Skeletal muscle satellite cell (primary cell): ENCODE data around the gene RNF186.

ENCODE experiments used
- H3K27me3 ChIP-seq: 2 replicates; pipeline ENCODE4 v1.7.0; 2013; ENCODE audit warnings: low read length; ENCODE audit not compliant: control insufficient read depth, insufficient read depth
- H3K36me3 ChIP-seq: 2 replicates; pipeline ENCODE4 v1.7.0; 2013; ENCODE audit warnings: mild to moderate bottlenecking, control low read depth, low read length; ENCODE audit not compliant: insufficient read depth
- H3K4me1 ChIP-seq: 2 replicates; pipeline ENCODE4 v1.7.0; 2013; ENCODE audit warnings: low read length; ENCODE audit not compliant: control insufficient read depth, insufficient read depth
- H3K4me2 ChIP-seq: 2 replicates; pipeline ENCODE4 v1.7.0; 2013; ENCODE audit warnings: mild to moderate bottlenecking, low read length
- H3K4me3 ChIP-seq: 2 replicates; pipeline ENCODE4 v1.7.0; 2013; ENCODE audit warnings: low read length
- H3K9ac ChIP-seq: 2 replicates; pipeline ENCODE4 v1.7.0; 2013; ENCODE audit warnings: mild to moderate bottlenecking, low read depth, low read length, moderate library complexity
- H3K9me3 ChIP-seq: replicated peaks from 2 replicates; pipeline ENCODE4 v1.7.0; 2013; ENCODE audit warnings: mild to moderate bottlenecking, control low read depth, low read length

RNF186 gene

DNA sequence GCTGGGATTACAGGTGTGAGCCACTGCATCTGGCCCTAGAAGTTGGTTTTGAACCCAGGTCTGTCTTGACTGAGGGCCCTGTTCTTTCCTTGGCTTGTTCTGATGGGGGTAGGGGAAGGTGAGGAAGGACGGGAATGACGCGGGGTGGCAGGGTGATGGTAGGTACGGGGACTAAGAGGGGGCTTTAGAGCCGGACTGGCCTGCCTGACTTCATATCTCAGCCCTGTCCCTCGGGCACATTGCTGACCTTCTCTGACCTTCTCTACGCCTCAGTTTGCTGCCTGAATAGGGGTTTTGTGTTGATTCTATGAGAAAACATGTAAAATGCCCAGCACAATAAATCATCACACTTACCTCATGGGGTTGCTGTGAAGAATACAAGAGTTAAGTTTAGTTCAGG, 6.7 kb downstream of the RNF186 start:
- Histone ChIP-seq H3K4me1 (no peaks in the 10 kb centered on the region), H3K4me3 (no peak overlapping the region), H3K9ac (no peak overlapping the region), H3K36me3 (no peaks in the 10 kb centered on the region), H3K4me2 (no peak overlapping the region), H3K9me3 (no peaks in the 10 kb centered on the region), H3K27me3 (peaks cover 15% of the 10 kb centered on the region)

DNA sequence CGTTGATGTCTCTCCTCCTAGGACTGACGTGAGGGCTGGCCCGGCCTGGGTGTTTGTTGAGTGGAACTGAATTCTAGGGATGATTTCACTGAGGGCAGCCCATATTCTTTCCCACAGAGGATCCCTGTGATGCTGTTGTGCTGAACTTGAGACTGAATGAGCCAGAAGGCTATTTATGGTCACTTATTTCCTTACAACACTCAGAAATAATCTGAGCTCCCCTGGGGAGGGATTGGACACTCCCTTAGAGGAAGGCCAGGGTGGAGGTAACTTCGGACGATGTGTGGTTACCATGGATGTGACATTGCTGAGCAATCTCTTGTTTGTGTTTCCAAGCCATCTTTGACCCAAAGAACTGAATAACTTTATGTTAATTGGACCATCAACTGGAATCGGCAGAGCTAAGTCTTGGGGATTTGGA, 10.2 kb downstream of the RNF186 start:
- H3K9me3 ChIP-seq: no peaks in the 10 kb centered on the region
- H3K9ac ChIP-seq: no peak overlapping the region
- H3K27me3 ChIP-seq: peaks cover 17% of the 10 kb centered on the region
- peaks cover 2% of the 10 kb centered on the region for H3K4me1 ChIP-seq
- H3K4me2 ChIP-seq: no peak overlapping the region
- H3K4me3 ChIP-seq: no peak overlapping the region
- no peaks in the 10 kb centered on the region for H3K36me3 ChIP-seq

- no peak overlapping the region for H3K4me3 ChIP-seq
- H3K27me3 ChIP-seq: peaks cover 17% of the 10 kb centered on the region
Observed at GRCh38 chr1:19802269-19802668, 12.8 kb downstream of the RNF186 start.

DNA sequence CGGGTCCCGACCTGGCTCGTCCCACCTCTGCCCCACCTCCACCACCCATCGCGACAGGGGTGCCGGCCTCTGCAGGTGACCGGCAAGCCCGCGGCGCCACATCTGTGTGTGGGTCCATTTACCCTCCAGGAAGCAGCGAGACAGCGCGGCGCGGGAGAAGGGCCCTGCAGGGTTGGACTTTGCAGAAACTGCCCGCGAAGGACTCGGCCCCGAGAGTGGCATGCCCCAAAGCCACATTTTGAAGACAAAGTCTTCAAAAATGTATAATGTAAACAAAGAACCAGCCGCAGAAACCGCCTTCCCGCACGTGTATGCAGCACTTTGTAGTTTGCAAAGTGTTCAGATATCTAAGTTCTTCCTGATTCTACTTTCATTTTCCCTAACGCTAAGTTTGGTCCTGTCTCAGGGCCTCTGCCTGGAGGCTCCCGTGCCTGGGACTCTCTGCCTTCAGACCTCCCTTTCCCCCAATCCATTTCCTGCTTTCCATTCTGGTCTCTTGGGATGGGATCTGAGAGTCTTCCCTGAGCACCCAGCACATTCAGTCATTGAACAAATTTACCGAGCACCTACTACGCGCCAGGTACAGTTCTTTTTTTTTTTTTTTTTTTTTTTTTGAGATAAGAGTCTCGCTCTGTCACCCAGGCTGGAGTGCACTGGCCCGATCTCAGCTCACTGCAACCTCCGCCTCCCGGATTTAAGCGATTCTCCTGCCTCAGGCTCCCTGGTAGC, 14.8 kb downstream of the RNF186 start:
- H3K36me3 ChIP-seq: no peaks in the 10 kb centered on the region
- H3K9ac ChIP-seq: peak overlapping the region; percentile 80
- peaks cover 17% of the 10 kb centered on the region for H3K27me3 ChIP-seq
- H3K4me1 ChIP-seq: peaks cover 10% of the 10 kb centered on the region
- H3K4me2 ChIP-seq: peak overlapping the region; percentile 96
- H3K4me3 ChIP-seq: peak overlapping the region; percentile 78
- no peaks in the 10 kb centered on the region for H3K9me3 ChIP-seq

More at GRCh38 chr1:19802269-19802668, 12.8 kb downstream of the RNF186 start:
- Histone ChIP-seq H3K4me1 (peaks cover 10% of the 10 kb centered on the region), H3K4me2 (no peak overlapping the region), H3K36me3 (no peaks in the 10 kb centered on the region), H3K9me3 (no peaks in the 10 kb centered on the region), H3K9ac (no peak overlapping the region)

DNA sequence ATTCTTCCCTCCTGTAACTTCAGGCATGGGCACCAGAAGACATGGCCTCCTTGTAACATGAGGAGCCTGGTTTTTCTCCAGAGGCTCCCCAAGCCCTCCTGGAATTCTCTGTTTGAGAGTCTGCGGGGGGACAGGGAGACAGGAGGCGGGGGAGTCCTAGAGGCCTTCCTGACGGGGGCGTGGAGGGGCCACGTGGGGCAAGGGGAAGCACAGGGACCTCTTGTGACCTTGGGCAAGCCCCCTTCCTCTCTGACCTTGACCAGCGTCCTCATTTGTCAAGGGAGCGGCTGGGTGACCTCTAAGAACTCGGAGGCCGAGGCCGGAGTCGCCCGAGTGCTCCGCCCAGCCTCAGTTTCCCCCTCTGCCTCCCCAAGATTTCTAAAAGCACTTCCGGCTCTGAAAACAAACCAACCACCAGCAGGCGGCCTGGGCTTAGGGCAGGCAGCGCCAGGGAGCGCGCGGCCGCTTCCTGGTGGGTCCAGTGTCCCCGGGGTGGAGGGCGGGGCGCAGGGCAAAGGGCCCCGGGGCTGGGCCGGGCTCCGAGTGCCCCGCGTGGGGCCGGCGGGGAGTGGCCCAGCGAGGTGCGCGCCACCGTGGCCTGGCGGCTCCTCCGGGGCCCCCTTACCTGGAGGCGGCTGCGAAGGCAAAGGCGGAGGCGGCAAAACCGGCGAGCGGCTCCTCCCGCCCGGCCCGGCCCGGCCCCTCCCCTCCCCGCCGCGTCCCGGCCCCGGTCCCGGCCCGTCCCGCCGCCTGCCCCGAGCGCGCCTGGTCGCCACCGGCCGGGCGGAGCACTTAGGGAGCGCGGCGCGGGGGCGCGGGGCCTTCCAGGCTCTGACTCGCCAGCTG, 15.6 kb downstream of the RNF186 start, which contains the start of gene TMCO4:
TMCO4 (minus strand) TSS at position 687 of the 846 bp plus-strand sequence. CDS start 19,158 bp downstream, outside the sequence.
- Histone ChIP-seq H3K4me1 (peaks cover 10% of the 10 kb centered on the region), H3K27me3 (peaks cover 16% of the 10 kb centered on the region), H3K9me3 (no peaks in the 10 kb centered on the region), H3K4me2 (peak within 1 kb of the TSS; percentile 96), H3K4me3 (peak within 1 kb of the TSS; percentile 78), H3K36me3 (no peaks in the 10 kb centered on the region), H3K9ac (peak within 1 kb of the TSS; percentile 80)

DNA sequence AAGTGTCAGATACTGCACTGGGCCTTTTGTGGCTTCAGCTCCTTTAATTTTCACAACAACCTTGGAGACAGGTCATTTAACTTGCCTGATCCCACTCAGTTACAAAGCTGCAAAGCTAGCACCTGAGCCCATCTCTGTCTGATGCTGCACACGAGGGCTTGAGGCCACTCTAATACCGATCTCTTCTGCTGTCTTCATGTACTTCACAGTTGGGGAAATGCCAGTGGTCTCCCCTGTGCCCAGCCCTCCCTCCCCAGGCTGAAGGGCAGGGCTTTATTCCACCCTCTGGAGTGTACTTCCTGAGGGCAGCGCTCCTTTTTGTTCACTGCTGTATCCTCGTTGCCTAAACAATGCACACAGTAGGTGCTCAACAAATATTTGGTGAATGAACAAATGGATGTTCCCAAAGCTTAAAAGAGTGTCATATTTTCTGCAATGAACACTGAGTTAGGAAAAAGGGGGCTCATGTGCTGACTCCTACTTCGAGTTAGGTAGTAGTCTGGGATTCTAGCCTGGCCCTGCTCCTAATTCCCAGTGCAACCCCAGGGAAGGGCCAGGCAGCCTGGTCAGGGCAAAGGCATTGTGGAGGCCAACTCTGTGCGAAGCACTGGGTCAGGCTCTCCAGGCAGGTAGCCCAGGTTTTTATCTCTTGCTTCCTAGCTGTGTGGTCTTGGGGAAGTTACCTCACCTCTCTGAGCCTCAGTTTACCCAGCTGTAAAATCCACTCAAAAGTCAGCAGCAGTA, 16.4 kb downstream of the RNF186 start:
- Histone ChIP-seq H3K36me3 (no peaks in the 10 kb centered on the region), H3K27me3 (peaks cover 9% of the 10 kb centered on the region), H3K4me3 (peak overlapping the region; percentile 78), H3K4me1 (peaks cover 10% of the 10 kb centered on the region), H3K4me2 (peak overlapping the region; percentile 96), H3K9me3 (no peaks in the 10 kb centered on the region), H3K9ac (peak overlapping the region; percentile 80)

DNA sequence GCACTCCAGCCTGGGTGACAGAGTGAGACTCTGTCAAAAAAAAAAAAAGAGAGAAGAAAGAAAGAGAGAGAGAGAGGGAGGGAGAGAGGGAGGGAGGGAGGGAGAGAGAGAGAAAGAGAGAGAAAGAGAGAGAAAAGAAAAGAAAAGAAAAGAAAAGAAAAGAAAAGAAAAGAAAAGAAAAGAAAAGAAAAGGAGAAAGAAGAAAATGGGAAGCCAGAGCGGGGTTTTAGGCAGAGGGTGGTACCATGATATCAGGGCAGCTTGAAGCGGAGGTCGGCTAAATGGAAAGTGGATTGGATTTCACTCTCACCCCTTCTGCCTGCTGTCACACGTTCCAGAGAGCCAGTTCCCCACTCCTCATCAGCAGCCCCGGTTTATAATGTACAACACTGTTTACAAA, 17.3 kb downstream of the RNF186 start:
- Histone ChIP-seq H3K27me3 (peaks cover 9% of the 10 kb centered on the region), H3K9me3 (no peaks in the 10 kb centered on the region), H3K4me1 (peaks cover 10% of the 10 kb centered on the region)

GRCh38 chr1:19794583-19794982, 20.5 kb downstream of the RNF186 start:
- Histone ChIP-seq H3K9ac (no peak overlapping the region), H3K4me2 (no peak overlapping the region), H3K36me3 (no peaks in the 10 kb centered on the region), H3K4me3 (no peak overlapping the region), H3K9me3 (no peaks in the 10 kb centered on the region), H3K4me1 (peaks cover 8% of the 10 kb centered on the region), H3K27me3 (no peaks in the 10 kb centered on the region)

More for the DNA sequence above, 17.3 kb downstream of the RNF186 start:
- no peak overlapping the region for H3K4me3 ChIP-seq
- H3K36me3 ChIP-seq: no peaks in the 10 kb centered on the region
- no peak overlapping the region for H3K4me2 ChIP-seq
- H3K9ac ChIP-seq: no peak overlapping the region

DNA sequence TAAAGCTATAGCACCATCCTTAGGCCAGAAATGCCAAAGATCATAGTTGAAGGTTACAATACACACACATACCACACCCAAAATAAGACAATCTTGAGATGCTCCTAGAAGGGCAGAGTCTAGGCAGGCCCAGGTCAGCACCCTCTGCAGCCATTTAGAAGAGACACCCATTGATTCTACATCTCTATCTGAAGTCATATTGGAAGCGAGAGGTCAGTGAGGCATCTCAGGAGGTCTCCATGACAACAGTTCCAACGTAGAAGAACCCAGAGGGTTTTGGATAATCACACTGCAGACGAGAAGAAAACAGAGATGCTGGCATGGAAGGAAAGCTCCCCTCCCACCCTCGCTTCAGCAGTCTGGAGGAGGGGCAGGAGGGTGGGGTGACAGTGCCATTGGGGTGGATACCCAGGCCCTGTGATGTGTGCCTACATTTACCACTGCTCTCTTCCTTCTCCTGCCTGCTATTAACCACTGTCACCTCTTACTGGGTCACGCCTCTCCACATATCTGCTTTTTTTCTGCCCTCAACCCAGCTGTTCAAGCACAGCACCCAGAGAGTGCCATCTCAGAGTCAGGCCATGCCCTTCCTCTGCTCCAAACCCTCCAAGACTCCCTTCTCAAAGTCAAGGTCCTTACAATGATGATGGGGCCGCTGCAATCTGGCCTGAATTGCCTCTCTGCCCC, 21.6 kb downstream of the RNF186 start:
- no peaks in the 10 kb centered on the region for H3K36me3 ChIP-seq
- H3K9me3 ChIP-seq: no peaks in the 10 kb centered on the region
- no peak overlapping the region for H3K9ac ChIP-seq
- H3K4me3 ChIP-seq: no peak overlapping the region
- no peaks in the 10 kb centered on the region for H3K27me3 ChIP-seq
- H3K4me1 ChIP-seq: no peaks in the 10 kb centered on the region
- no peak overlapping the region for H3K4me2 ChIP-seq

- Histone ChIP-seq H3K9me3 (no peaks in the 10 kb centered on the region), H3K4me1 (no peaks in the 10 kb centered on the region), H3K4me2 (no peak overlapping the region), H3K9ac (no peak overlapping the region), H3K27me3 (no peaks in the 10 kb centered on the region), H3K4me3 (no peak overlapping the region), H3K36me3 (no peaks in the 10 kb centered on the region)
Observed at GRCh38 chr1:19792237-19793002, 22.7 kb downstream of the RNF186 start.
